ENCODE results near the gene NT5C1B.

Gene NT5C1B

DNA sequence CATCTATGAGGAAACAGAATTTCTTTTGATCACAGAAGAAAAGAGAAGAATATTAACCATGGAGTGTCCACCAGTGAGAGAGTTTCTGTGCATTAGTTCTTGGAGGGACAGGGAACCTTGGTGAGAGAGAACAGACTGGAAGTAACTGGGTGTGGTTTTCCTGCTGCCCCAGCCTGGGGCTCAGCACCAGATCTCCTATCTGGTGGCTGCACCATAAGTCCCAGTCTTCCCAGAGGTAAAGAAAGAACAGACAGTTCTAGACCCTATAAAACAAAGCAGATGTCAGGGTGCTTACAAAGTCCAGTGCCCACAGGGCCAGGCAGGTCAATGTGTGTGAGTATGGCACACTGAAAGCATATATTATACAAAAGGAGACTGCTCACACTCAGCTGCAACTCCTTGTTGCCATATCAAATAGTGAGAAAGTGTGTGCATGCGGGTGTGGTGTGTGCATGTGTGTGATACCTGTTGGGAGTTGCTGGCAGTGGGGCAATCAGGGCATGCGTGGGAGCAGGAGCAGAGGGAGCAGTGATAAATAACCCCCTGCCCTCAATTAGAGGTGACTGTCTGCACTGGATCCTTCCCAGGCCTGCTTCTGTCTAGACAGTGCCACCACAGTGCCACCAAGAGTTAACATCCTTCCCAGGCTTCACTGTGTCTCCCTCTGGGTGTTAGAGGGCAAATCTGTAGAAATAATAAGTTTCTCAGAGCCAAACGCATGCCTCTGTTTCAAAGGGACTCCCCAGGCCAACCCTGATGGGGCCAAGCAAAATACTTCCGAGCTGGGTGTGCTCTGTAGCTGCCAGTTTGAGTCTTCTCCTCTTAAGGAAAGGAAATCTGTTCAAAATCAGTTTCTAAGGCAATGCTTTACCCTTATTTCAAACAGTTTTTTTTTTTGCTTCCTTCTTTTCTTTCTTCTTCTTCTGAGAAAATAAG is 74.6 kb downstream of the NT5C1B start:
- DNase-seq (ENCODE audit: low spot score): no peak

Data from COLO829 (cell line).